ENCODE results near the gene MYO1B. TPM values are rescaled to one million over a fixed set of nuclear protein-coding genes. Genes with fewer than 3 reads are reported as not detected.
A peak's percentile ranks its signal among the peaks of the same experiment; 100 is the strongest.

Gene MYO1B
- total and polyA plus RNA-seq, 4 donors: 46.0 to 286 (median 88.1) TPM

DNA sequence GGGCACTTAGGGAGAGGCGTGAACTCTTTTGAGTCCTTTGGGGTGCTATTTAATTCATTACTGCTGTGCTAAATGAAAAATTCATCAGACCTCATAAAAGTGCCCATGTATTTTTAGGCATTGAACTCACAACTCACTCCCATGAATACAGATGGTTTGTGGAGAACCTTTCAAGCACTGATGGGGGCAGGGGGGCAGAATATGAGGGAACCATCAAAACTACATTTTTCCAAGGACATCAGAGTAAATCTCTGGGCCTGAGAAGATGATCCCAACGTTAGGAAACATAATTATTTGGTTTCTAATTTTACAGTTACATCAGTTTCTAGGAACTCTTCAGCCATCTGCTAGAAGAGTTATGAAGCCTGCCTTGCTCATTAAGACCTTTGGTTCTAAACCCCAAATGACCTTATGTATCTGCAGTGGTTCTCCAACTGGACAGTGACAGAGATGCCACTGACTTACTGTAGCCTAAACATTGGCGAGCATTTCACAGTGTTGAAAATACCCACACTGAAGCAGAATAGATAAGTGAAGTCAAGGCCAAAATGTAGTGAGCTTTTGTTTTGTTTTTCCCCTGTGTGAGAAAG, 90.8 kb downstream of the MYO1B start:
- TF ChIP-seq, protein P1, sequence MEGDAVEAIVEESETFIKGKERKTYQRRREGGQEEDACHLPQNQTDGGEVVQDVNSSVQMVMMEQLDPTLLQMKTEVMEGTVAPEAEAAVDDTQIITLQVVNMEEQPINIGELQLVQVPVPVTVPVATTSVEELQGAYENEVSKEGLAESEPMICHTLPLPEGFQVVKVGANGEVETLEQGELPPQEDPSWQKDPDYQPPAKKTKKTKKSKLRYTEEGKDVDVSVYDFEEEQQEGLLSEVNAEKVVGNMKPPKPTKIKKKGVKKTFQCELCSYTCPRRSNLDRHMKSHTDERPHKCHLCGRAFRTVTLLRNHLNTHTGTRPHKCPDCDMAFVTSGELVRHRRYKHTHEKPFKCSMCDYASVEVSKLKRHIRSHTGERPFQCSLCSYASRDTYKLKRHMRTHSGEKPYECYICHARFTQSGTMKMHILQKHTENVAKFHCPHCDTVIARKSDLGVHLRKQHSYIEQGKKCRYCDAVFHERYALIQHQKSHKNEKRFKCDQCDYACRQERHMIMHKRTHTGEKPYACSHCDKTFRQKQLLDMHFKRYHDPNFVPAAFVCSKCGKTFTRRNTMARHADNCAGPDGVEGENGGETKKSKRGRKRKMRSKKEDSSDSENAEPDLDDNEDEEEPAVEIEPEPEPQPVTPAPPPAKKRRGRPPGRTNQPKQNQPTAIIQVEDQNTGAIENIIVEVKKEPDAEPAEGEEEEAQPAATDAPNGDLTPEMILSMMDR (IDR thresholded peaks at IDR 0.05; ENCODE audit: control extremely low read depth, extremely low read depth): no peak
- H3K9me3 ChIP-seq (ENCODE audit: control insufficient read depth in 4 of 4, insufficient read depth in 3 of 4, low read length in 3 of 4): no peaks in the 10 kb centered on the region
- no peak overlapping the region for H3K27ac ChIP-seq (ENCODE audit: low read depth in 1 of 2, low read length in 1 of 2)
- 77 to 92% methylated on average over 3 of the region's 3 CpGs for WGBS, 2 donors
- no peaks in the 10 kb centered on the region for H3K27me3 ChIP-seq (ENCODE audit: control insufficient read depth in 3 of 3, insufficient read depth in 3 of 3, low read length in 2 of 3)
- no peak overlapping the region for H3K4me3 ChIP-seq
- no peak for DNase-seq
- no peak for ATAC-seq (ENCODE audit: insufficient read depth, low FRiP score)
- H3K36me3 ChIP-seq (ENCODE audit: control insufficient read depth in 4 of 4, insufficient read depth in 4 of 4, low read length in 4 of 4): peaks cover 0 to 25% (median 11%) of the 10 kb centered on the region in 4 donors
- no peak overlapping the region for H3K9ac ChIP-seq (ENCODE audit: insufficient read depth in 1 of 2, low read length in 2 of 2)
- peaks cover 0 to 8% (median 2%) of the 10 kb centered on the region in 5 donors for H3K4me1 ChIP-seq (ENCODE audit: control insufficient read depth in 5 of 5, insufficient read depth in 5 of 5, low read length in 5 of 5)

DNA sequence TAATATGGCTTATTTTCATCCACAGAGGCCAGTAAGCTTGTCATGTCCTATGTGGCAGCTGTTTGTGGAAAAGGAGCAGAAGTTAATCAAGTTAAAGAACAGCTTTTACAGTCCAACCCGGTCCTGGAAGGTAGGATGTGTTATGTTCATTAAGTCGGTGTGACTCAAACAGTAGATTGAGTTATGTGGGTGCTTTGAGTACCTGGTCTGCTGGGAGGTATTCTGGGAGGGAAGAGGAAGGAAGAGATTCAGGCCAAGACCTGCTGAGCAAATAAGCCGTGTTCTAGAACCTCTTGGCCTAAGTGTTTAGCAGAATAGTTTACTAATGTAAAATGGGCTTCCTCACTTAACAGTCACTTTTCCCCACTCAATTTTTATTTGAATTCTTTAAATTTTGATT, 96.2 kb downstream of the MYO1B start:
- peaks cover 0 to 9% (median 3%) of the 10 kb centered on the region in 4 donors for H3K36me3 ChIP-seq (ENCODE audit: control insufficient read depth in 4 of 4, insufficient read depth in 4 of 4, low read length in 4 of 4)
- H3K4me3 ChIP-seq: no peak overlapping the region
- WGBS, 2 donors: 42 to 44% methylated on average over 3 of the region's 3 CpGs
- peak; percentile 86 for ATAC-seq (ENCODE audit: insufficient read depth, low FRiP score)
- TF ChIP-seq, protein P1 (IDR thresholded peaks at IDR 0.05; ENCODE audit: control extremely low read depth, extremely low read depth): no peak
- H3K9me3 ChIP-seq (ENCODE audit: control insufficient read depth in 4 of 4, insufficient read depth in 3 of 4, low read length in 3 of 4): no peaks in the 10 kb centered on the region
- H3K27ac ChIP-seq (ENCODE audit: low read depth in 1 of 2, low read length in 1 of 2): no peak overlapping the region
- no peak overlapping the region for H3K9ac ChIP-seq (ENCODE audit: insufficient read depth in 1 of 2, low read length in 2 of 2)
- H3K4me1 ChIP-seq (ENCODE audit: control insufficient read depth in 5 of 5, insufficient read depth in 5 of 5, low read length in 5 of 5): peaks cover 2 to 21% (median 6%) of the 10 kb centered on the region in 5 donors
- DNase-seq: no peak
- H3K27me3 ChIP-seq (ENCODE audit: control insufficient read depth in 3 of 3, insufficient read depth in 3 of 3, low read length in 2 of 3): no peaks in the 10 kb centered on the region

DNA sequence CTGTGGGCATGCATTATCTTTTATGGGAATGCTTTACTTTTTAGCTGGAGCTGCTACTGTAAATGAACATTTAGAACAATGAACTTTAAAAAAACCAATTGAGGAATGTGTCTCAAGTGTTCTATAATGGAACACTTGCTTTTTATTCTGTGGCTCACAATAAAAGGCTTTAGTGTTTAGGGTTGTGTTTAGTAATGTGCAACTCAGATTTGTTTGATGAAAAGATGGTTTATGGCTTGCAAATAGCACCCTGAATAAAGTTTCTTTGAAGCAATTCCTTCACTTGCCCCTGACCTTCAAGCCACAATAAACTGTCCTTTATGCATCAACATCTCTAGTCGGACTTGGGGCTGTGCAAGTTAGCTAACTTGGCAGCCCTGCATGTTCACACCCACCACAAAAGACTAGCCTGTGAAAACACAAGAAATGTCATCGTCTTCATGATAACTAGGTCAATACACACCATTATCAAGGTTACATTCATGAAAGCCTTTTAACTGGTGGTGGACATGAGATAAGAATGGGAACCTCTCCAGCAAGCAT, 98.7 kb downstream of the MYO1B start:
- no peaks in the 10 kb centered on the region for H3K9me3 ChIP-seq (ENCODE audit: control insufficient read depth in 4 of 4, insufficient read depth in 3 of 4, low read length in 3 of 4)

More for the DNA sequence above, 98.7 kb downstream of the MYO1B start:
- Histone ChIP-seq H3K27me3 (ENCODE audit: control insufficient read depth in 3 of 3, insufficient read depth in 3 of 3, low read length in 2 of 3) (no peaks in the 10 kb centered on the region), H3K9ac (ENCODE audit: insufficient read depth in 1 of 2, low read length in 2 of 2) (no peak overlapping the region), H3K4me3 (no peak overlapping the region), H3K36me3 (ENCODE audit: control insufficient read depth in 4 of 4, insufficient read depth in 4 of 4, low read length in 4 of 4) (peaks cover 0 to 21% (median 3%) of the 10 kb centered on the region in 4 donors), H3K27ac (ENCODE audit: low read depth in 1 of 2, low read length in 1 of 2) (no peak overlapping the region), H3K4me1 (ENCODE audit: control insufficient read depth in 5 of 5, insufficient read depth in 5 of 5, low read length in 5 of 5) (peaks cover 2 to 21% (median 8%) of the 10 kb centered on the region in 5 donors)
- WGBS, 2 donors: 53 to 77% methylated on average over 2 of the region's 2 CpGs
- peak in 1 of 3 donors; percentile 30 for DNase-seq
- TF ChIP-seq, protein P1 (IDR thresholded peaks at IDR 0.05; ENCODE audit: control extremely low read depth, extremely low read depth): no peak
- no peak for ATAC-seq (ENCODE audit: insufficient read depth, low FRiP score)
